ENCODE measurements around the gene ARFGEF2. TPM values are rescaled to one million over a fixed set of nuclear protein-coding genes. Genes with fewer than 3 reads are reported as not detected.

Gene ARFGEF2
- total and polyA plus RNA-seq, 2 donors (not counting 3 experiments of a cell fraction or from before 2014, with no cell fraction given): 12.7 to 32.6 TPM

DNA sequence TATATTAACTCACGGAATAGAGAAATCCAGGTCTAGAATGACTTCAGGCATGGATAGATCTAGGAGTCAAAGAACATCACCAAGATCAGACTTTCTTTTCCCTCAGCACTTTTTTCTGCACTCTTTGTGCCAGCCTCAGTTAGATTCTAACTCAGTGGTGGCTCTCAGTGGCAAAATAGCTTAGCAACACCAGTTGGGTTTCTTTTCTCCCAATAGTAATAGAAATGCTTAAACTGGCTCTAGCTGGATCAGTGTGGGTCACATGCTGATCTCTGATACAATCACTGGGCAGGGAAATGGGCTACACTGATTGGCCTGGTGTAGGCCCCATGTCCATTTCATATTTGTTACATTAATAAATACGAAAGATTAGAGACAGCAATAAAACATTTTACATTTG lies 44.2 kb upstream of the ARFGEF2 start:
- CTCF ChIA-PET: interaction anchor here (0.7 to 3.0 kb wide), 11 partner anchors 9 to 257 kb away, joined by 3 to 27 read pairs (median 3); no protein-coding TSS in a partner anchor

DNA sequence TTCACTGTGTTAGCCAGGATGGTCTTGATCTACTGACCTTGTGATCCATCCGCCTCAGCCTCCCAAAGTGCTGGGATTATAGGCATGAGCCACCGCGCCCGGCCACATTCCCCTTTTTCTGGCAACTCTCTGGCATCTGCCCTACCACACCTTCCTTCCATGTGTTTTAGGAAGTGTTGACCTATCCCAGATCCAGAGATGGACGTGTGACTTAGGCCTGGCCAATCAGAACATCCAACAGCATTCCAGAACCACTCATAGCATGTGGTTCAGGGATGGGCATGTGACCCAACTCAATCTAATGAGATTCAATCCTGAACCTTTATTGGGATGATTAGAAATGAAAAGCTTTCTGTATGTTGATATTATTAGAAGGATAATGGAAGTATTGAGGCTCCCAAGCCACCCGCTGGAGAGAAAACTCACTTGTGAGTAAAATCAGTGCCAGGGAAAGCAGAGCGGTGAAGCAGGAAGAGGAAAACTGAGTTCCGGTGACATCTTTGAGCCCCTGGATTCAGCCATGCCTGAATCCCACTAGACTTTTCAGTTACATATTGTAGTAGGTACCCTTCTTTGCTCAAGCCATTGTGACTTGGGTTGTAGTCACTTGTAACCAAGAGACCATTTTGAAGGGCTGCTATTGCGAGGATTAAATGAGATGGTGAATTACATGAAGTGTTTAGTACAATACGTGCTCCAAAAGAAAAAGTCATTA lies 42.8 kb upstream of the ARFGEF2 start:
- DNase-seq (ENCODE audit: low read depth, low spot score) (no peak), FAIRE-seq (no peak)
- CTCF ChIA-PET: interaction anchor here (1.2 to 3.0 kb wide), 6 partner anchors 26 to 258 kb away, joined by 3 to 27 read pairs (median 6); no protein-coding TSS in a partner anchor
- Histone ChIP-seq H3K27ac (ENCODE audit: insufficient read depth, low read depth, low read length) (no peak overlapping the region), H3K79me2 (ENCODE audit: control insufficient read depth, insufficient read depth, low read length) (no peaks in the 10 kb centered on the region), H3K4me1 (ENCODE audit: control insufficient read depth, extremely low read depth, insufficient read depth, low read length) (peaks cover 12% of the 10 kb centered on the region), H3K9ac (replicated peaks; ENCODE audit: extremely low read depth, insufficient read depth, low read length) (no peak overlapping the region), H3K9me3 (replicated peaks; ENCODE audit: control insufficient read depth, insufficient read depth, low read length) (no peaks in the 10 kb centered on the region), H3K36me3 (ENCODE audit: control insufficient read depth in 2 of 2, extremely low read depth in 1 of 2, insufficient read depth in 2 of 2, low read length in 2 of 2) (no peaks in the 10 kb centered on the region), H3K4me3 (replicated peaks in 1 of 3; ENCODE audit: insufficient read depth in 1 of 3, low read depth in 1 of 3, low read length in 3 of 3) (no peak overlapping the region), H3K27me3 (ENCODE audit: control insufficient read depth in 2 of 2, insufficient read depth in 2 of 2, low read length in 2 of 2) (no peaks in the 10 kb centered on the region), H4K20me1 (replicated peaks; ENCODE audit: control insufficient read depth, extremely low read depth, insufficient read depth, low read length) (no peaks in the 10 kb centered on the region), H3K9me1 (replicated peaks; ENCODE audit: control insufficient read depth, extremely low read depth, insufficient read depth, low read length) (no peaks in the 10 kb centered on the region), H3K4me2 (ENCODE audit: insufficient read depth, low read length) (no peak overlapping the region), H2AFZ (ENCODE audit: low read depth, low read length) (no peak overlapping the region)
- intact Hi-C loops (cut with micrococcal nuclease) (no loop called here), dilution Hi-C loops (cut with MboI; ENCODE audit: extremely low pct_ligation_motif_present, low sequenced_read_pairs) (no loop called here)
- POLR2A ChIA-PET: no interaction called here
- no peak for TF ChIP-seq MYC (IDR thresholded peaks at IDR 0.05; ENCODE audit: low read depth, low read length)
- TF ChIP-seq POLR2A (IDR thresholded peaks at IDR 0.05; ENCODE audit: low read depth, low read length): no peak
- TF ChIP-seq, protein P1, sequence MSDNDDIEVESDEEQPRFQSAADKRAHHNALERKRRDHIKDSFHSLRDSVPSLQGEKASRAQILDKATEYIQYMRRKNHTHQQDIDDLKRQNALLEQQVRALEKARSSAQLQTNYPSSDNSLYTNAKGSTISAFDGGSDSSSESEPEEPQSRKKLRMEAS (IDR thresholded peaks at IDR 0.05; ENCODE audit: insufficient read depth, insufficient read length): no peak
- BruUV-seq (replicated peaks): no TSS peak

More for the DNA sequence above, 44.2 kb upstream of the ARFGEF2 start:
- no peak overlapping the region for H3K4me2 ChIP-seq (ENCODE audit: insufficient read depth, low read length)
- no peak overlapping the region for H3K9ac ChIP-seq (replicated peaks; ENCODE audit: extremely low read depth, insufficient read depth, low read length)
- FAIRE-seq (peak; percentile 18), DNase-seq (ENCODE audit: low read depth, low spot score) (no peak)
- H3K27ac ChIP-seq (ENCODE audit: insufficient read depth, low read depth, low read length): no peak overlapping the region
- BruUV-seq (replicated peaks): no TSS peak
- no peaks in the 10 kb centered on the region for H3K36me3 ChIP-seq (ENCODE audit: control insufficient read depth in 2 of 2, extremely low read depth in 1 of 2, insufficient read depth in 2 of 2, low read length in 2 of 2)
- intact Hi-C loops (cut with micrococcal nuclease) (no loop called here), dilution Hi-C loops (cut with MboI; ENCODE audit: extremely low pct_ligation_motif_present, low sequenced_read_pairs) (no loop called here)
- H3K9me1 ChIP-seq (replicated peaks; ENCODE audit: control insufficient read depth, extremely low read depth, insufficient read depth, low read length): no peaks in the 10 kb centered on the region
- H3K27me3 ChIP-seq (ENCODE audit: control insufficient read depth in 2 of 2, insufficient read depth in 2 of 2, low read length in 2 of 2): no peaks in the 10 kb centered on the region
- H4K20me1 ChIP-seq (replicated peaks; ENCODE audit: control insufficient read depth, extremely low read depth, insufficient read depth, low read length): no peaks in the 10 kb centered on the region
- POLR2A ChIA-PET: no interaction called here
- H3K9me3 ChIP-seq (replicated peaks; ENCODE audit: control insufficient read depth, insufficient read depth, low read length): no peaks in the 10 kb centered on the region
- H2AFZ ChIP-seq (ENCODE audit: low read depth, low read length): no peak overlapping the region
- no peak overlapping the region for H3K4me3 ChIP-seq (replicated peaks in 1 of 3; ENCODE audit: insufficient read depth in 1 of 3, low read depth in 1 of 3, low read length in 3 of 3)
- TF ChIP-seq JUN (IDR thresholded peaks at IDR 0.05; ENCODE audit: borderline replicate concordance, insufficient read depth, insufficient read length, low read depth): no peak
- no peak for TF ChIP-seq MYC (IDR thresholded peaks at IDR 0.05; ENCODE audit: low read depth, low read length)
- TF ChIP-seq EZH2 (IDR thresholded peaks at IDR 0.05; ENCODE audit: borderline replicate concordance, low read depth, low read length, severe bottlenecking): no peak
- TF ChIP-seq, protein P2, sequence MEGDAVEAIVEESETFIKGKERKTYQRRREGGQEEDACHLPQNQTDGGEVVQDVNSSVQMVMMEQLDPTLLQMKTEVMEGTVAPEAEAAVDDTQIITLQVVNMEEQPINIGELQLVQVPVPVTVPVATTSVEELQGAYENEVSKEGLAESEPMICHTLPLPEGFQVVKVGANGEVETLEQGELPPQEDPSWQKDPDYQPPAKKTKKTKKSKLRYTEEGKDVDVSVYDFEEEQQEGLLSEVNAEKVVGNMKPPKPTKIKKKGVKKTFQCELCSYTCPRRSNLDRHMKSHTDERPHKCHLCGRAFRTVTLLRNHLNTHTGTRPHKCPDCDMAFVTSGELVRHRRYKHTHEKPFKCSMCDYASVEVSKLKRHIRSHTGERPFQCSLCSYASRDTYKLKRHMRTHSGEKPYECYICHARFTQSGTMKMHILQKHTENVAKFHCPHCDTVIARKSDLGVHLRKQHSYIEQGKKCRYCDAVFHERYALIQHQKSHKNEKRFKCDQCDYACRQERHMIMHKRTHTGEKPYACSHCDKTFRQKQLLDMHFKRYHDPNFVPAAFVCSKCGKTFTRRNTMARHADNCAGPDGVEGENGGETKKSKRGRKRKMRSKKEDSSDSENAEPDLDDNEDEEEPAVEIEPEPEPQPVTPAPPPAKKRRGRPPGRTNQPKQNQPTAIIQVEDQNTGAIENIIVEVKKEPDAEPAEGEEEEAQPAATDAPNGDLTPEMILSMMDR (IDR thresholded peaks at IDR 0.05; ENCODE audit: extremely low read depth in 1 of 2, insufficient read depth in 1 of 2, low read depth in 1 of 2, low read length in 2 of 2): no peak
- H3K4me1 ChIP-seq (ENCODE audit: control insufficient read depth, extremely low read depth, insufficient read depth, low read length): peaks cover 18% of the 10 kb centered on the region
- no peaks in the 10 kb centered on the region for H3K79me2 ChIP-seq (ENCODE audit: control insufficient read depth, insufficient read depth, low read length)
